HPDE6-E6E7 (cell line): Measurements from ENCODE around the gene PANX1.
"Not testable (repeated sequence)": the region's sequence is repeated elsewhere in the genome, so short reads cannot be mapped to it uniquely, and the experiment has no call there.

Experiments
- DNase-seq: peaks from one replicate; pipeline ENCODE4 v3.0.0; 2011; ENCODE audit warnings: missing footprints; ENCODE audit errors: extremely low spot score

Gene PANX1

GRCh38 chr11:94128746-94129511, at the start of gene PANX1:
TSS of gene PANX1 (plus strand) at chr11:94128841. CDS start at chr11:94129313, 472 bp downstream.
- peak; percentile 81 for DNase-seq

GRCh38 chr11:94084164-94084563, 44.5 kb upstream of the PANX1 start:
- DNase-seq = no peak

GRCh38 chr11:94088906-94089305, 39.7 kb upstream of the PANX1 start:
- DNase-seq = no peak

GRCh38 chr11:94089341-94089740, 39.3 kb upstream of the PANX1 start:
- DNase-seq = no peak

- DNase-seq = no peak
These were observed 38.2 kb upstream of the PANX1 start for GRCh38 chr11:94090401-94090800.

- DNase-seq = no peak
These were observed 37.5 kb upstream of the PANX1 start for GRCh38 chr11:94091091-94091490.

- DNase-seq = no peak
These were observed 28.4 kb upstream of the PANX1 start for GRCh38 chr11:94100253-94100652.

GRCh38 chr11:94103471-94103870, 25.2 kb upstream of the PANX1 start:
- no peak for DNase-seq

- DNase-seq = no peak
These were observed 23.9 kb upstream of the PANX1 start for GRCh38 chr11:94104734-94105133.

- DNase-seq = no peak
These were observed 21.9 kb upstream of the PANX1 start for GRCh38 chr11:94106716-94107115.

- no peak for DNase-seq
These were observed 21.3 kb upstream of the PANX1 start for GRCh38 chr11:94107363-94107762.

GRCh38 chr11:94111241-94111640, 17.4 kb upstream of the PANX1 start:
- no peak for DNase-seq

GRCh38 chr11:94111660-94112059, 17.0 kb upstream of the PANX1 start:
- no peak for DNase-seq

- peak; percentile 51 for DNase-seq
These were observed 16.3 kb upstream of the PANX1 start for GRCh38 chr11:94112206-94112953.

- no peak for DNase-seq
These were observed 11.5 kb upstream of the PANX1 start for GRCh38 chr11:94117197-94117574.

- DNase-seq = no peak
These were observed 10.8 kb upstream of the PANX1 start for GRCh38 chr11:94117871-94118270.

- not testable (repeated sequence) for DNase-seq
These were observed 9.0 kb upstream of the PANX1 start for GRCh38 chr11:94119676-94120075.

GRCh38 chr11:94120516-94120915, 8.1 kb upstream of the PANX1 start:
- DNase-seq = not testable (repeated sequence)

- DNase-seq = no peak
These were observed 7.7 kb upstream of the PANX1 start for GRCh38 chr11:94120946-94121345.

GRCh38 chr11:94125407-94126115, 3.1 kb upstream of the PANX1 start:
- DNase-seq = no peak

GRCh38 chr11:94127638-94128037, 1.0 kb upstream of the PANX1 start:
- no peak for DNase-seq

GRCh38 chr11:94128291-94128745, 323 bp upstream of the PANX1 start:
- no peak for DNase-seq
